LNCAP (cell line): Measurements from ENCODE around the gene SLC29A1.

ENCODE experiments used
- CTCF ChIP-seq: fragments of 450-650 bp; IDR thresholded peaks from 2 replicates; pipeline ENCODE4 v1.5.1; 2017; ENCODE audit warnings: mild to moderate bottlenecking

SLC29A1 gene

GRCh38 chr6:44201638-44202303, 21.6 kb upstream of the SLC29A1 start:
- TF ChIP-seq CTCF = no peak

- TF ChIP-seq CTCF = no peak
Measured at GRCh38 chr6:44202332-44202971, 20.9 kb upstream of the SLC29A1 start.

- no peak for TF ChIP-seq CTCF
Measured at GRCh38 chr6:44202972-44203750, 20.2 kb upstream of the SLC29A1 start.

- no peak for TF ChIP-seq CTCF
Measured at GRCh38 chr6:44203955-44204354, 19.4 kb upstream of the SLC29A1 start.

- no peak for TF ChIP-seq CTCF
Measured at GRCh38 chr6:44207966-44208365, 15.4 kb upstream of the SLC29A1 start.

- no peak for TF ChIP-seq CTCF
Measured at GRCh38 chr6:44211284-44211683, 12.1 kb upstream of the SLC29A1 start.

- TF ChIP-seq CTCF = no peak
Measured at GRCh38 chr6:44214307-44214706, 9.1 kb upstream of the SLC29A1 start.
